ENCODE data around the gene NTRK1. TPM values are rescaled to one million over a fixed set of nuclear protein-coding genes. Genes with fewer than 3 reads are reported as not detected.

Gene NTRK1
- polyA plus RNA-seq, 1 of the 3 experiments (the other 2 are of a cell fraction), result 0.97 TPM

- Histone ChIP-seq H2AFZ (ENCODE audit: low read depth) (no peak overlapping the region), H3K9me2 (no peaks in the 10 kb centered on the region), H3K36me3 (replicated peaks in 1 of 2; ENCODE audit: control insufficient read depth in 1 of 2, insufficient read depth in 2 of 2, low read length in 1 of 2) (no peaks in the 10 kb centered on the region), H3K9ac (no peak overlapping the region), H3K27me3 (ENCODE audit: insufficient read depth) (no peaks in the 10 kb centered on the region), H3K4me3 (ENCODE audit: low read depth in 2 of 2, low read length in 1 of 2) (no peak overlapping the region), H3K9me3 (no peaks in the 10 kb centered on the region), H4K20me1 (ENCODE audit: insufficient read depth) (no peaks in the 10 kb centered on the region), H3F3A (replicated peaks; ENCODE audit: insufficient read depth) (peaks cover 15% of the 10 kb centered on the region), H3K27ac (ENCODE audit: low read depth in 2 of 2, low read length in 1 of 2) (peak overlapping the region in 1 of 2 experiments; percentile 50; a peak in 2 of 4 replicates), H3K4me1 (ENCODE audit: control insufficient read depth in 1 of 2, insufficient read depth in 2 of 2, low read depth in 1 of 2, low read length in 1 of 2) (peaks cover 5 to 25% of the 10 kb centered on the region in 2 experiments; a peak in 2 of 4 replicates), H3K4me2 (no peak overlapping the region), H3K79me2 (ENCODE audit: insufficient read depth) (no peaks in the 10 kb centered on the region)
- DNase-seq, result no peak
- 87% methylated on average over 5 of the region's 5 CpGs for WGBS (ENCODE audit: low lambda C conversion rate)
- ChIA-PET CTCF (interaction anchor here (0.8 to 12.9 kb wide), 11 partner anchors 9 to 240 kb away, joined by 3 to 308 read pairs (median 65); partner anchors contain the start of genes INSRR, NTRK1 and PEAR1), POLR2A (interaction anchor here (0.6 to 2.7 kb wide), 3 partner anchors 12 to 195 kb away, joined by 3 to 15 read pairs (median 3); partner anchors contain the start of gene NTRK1)
- TF ChIP-seq GATA2 (CRISPR knock-in tag; IDR thresholded peaks at IDR 0.05), result no peak
- TF ChIP-seq EZH2phosphoT487 (IDR thresholded peaks at IDR 0.05; ENCODE audit: borderline replicate concordance, low read depth), result no peak
Observed at GRCh38 chr1:156925154-156926010, 64.7 kb downstream of the NTRK1 start.

- Histone ChIP-seq H3K27ac (ENCODE audit: low read depth in 2 of 2, low read length in 1 of 2) (peak overlapping the region in 1 of 2 experiments; percentile 50; a peak in 2 of 4 replicates), H3K4me3 (ENCODE audit: low read depth in 2 of 2, low read length in 1 of 2) (no peak overlapping the region), H3K27me3 (ENCODE audit: insufficient read depth) (no peaks in the 10 kb centered on the region), H3K9me3 (no peaks in the 10 kb centered on the region), H3F3A (replicated peaks; ENCODE audit: insufficient read depth) (peaks cover 15% of the 10 kb centered on the region), H3K4me2 (no peak overlapping the region), H3K9ac (no peak overlapping the region), H4K20me1 (ENCODE audit: insufficient read depth) (no peaks in the 10 kb centered on the region), H2AFZ (ENCODE audit: low read depth) (no peak overlapping the region), H3K79me2 (ENCODE audit: insufficient read depth) (no peaks in the 10 kb centered on the region), H3K9me2 (no peaks in the 10 kb centered on the region), H3K36me3 (replicated peaks in 1 of 2; ENCODE audit: control insufficient read depth in 1 of 2, insufficient read depth in 2 of 2, low read length in 1 of 2) (no peaks in the 10 kb centered on the region), H3K4me1 (ENCODE audit: control insufficient read depth in 1 of 2, insufficient read depth in 2 of 2, low read depth in 1 of 2, low read length in 1 of 2) (peaks cover 5 to 25% of the 10 kb centered on the region in 2 experiments; a peak in 2 of 4 replicates)
- WGBS (ENCODE audit: low lambda C conversion rate), result 36% methylated on average over 3 of the region's 3 CpGs
- DNase-seq, result peak; percentile 78
- POLR2A ChIA-PET, result interaction anchor here (0.8 to 2.7 kb wide), 2 partner anchors 13 to 66 kb away, joined by 3 to 15 read pairs; partner anchors contain the start of gene NTRK1
- CTCF ChIA-PET, result interaction anchor here (0.8 to 12.9 kb wide), 11 partner anchors 9 to 241 kb away, joined by 3 to 308 read pairs (median 65); partner anchors contain the start of genes INSRR, NTRK1 and PEAR1
- TF ChIP-seq, protein P1, sequence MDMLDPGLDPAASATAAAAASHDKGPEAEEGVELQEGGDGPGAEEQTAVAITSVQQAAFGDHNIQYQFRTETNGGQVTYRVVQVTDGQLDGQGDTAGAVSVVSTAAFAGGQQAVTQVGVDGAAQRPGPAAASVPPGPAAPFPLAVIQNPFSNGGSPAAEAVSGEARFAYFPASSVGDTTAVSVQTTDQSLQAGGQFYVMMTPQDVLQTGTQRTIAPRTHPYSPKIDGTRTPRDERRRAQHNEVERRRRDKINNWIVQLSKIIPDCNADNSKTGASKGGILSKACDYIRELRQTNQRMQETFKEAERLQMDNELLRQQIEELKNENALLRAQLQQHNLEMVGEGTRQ (IDR thresholded peaks at IDR 0.05; ENCODE audit: borderline replicate concordance, low read depth, low read length), result no peak
- no peak for TF ChIP-seq RXRA (IDR thresholded peaks at IDR 0.05; ENCODE audit: borderline replicate concordance, low read depth)
- no peak for TF ChIP-seq YY1 (IDR thresholded peaks at IDR 0.05; ENCODE audit: low read depth)
- TF ChIP-seq PBX3 (IDR thresholded peaks at IDR 0.05), result no peak
- TF ChIP-seq, protein P2, sequence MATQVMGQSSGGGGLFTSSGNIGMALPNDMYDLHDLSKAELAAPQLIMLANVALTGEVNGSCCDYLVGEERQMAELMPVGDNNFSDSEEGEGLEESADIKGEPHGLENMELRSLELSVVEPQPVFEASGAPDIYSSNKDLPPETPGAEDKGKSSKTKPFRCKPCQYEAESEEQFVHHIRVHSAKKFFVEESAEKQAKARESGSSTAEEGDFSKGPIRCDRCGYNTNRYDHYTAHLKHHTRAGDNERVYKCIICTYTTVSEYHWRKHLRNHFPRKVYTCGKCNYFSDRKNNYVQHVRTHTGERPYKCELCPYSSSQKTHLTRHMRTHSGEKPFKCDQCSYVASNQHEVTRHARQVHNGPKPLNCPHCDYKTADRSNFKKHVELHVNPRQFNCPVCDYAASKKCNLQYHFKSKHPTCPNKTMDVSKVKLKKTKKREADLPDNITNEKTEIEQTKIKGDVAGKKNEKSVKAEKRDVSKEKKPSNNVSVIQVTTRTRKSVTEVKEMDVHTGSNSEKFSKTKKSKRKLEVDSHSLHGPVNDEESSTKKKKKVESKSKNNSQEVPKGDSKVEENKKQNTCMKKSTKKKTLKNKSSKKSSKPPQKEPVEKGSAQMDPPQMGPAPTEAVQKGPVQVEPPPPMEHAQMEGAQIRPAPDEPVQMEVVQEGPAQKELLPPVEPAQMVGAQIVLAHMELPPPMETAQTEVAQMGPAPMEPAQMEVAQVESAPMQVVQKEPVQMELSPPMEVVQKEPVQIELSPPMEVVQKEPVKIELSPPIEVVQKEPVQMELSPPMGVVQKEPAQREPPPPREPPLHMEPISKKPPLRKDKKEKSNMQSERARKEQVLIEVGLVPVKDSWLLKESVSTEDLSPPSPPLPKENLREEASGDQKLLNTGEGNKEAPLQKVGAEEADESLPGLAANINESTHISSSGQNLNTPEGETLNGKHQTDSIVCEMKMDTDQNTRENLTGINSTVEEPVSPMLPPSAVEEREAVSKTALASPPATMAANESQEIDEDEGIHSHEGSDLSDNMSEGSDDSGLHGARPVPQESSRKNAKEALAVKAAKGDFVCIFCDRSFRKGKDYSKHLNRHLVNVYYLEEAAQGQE (IDR thresholded peaks at IDR 0.05; ENCODE audit: low read depth, low read length), result no peak
- TF ChIP-seq ELF1 (IDR thresholded peaks at IDR 0.05), result no peak
- no peak for TF ChIP-seq TEAD4 (IDR thresholded peaks at IDR 0.05; ENCODE audit: borderline replicate concordance, insufficient read depth)
- no peak for TF ChIP-seq SIN3A (IDR thresholded peaks at IDR 0.05; ENCODE audit: borderline replicate concordance, low read depth, low read length)
- TF ChIP-seq RCOR1 (IDR thresholded peaks at IDR 0.05; ENCODE audit: low read length), result peak; percentile 20; the same call in 1 of the 2 replicates
- TF ChIP-seq, protein P3, sequence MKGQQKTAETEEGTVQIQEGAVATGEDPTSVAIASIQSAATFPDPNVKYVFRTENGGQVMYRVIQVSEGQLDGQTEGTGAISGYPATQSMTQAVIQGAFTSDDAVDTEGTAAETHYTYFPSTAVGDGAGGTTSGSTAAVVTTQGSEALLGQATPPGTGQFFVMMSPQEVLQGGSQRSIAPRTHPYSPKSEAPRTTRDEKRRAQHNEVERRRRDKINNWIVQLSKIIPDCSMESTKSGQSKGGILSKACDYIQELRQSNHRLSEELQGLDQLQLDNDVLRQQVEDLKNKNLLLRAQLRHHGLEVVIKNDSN (IDR thresholded peaks at IDR 0.05; ENCODE audit: borderline replicate concordance, low read depth), result no peak
- no peak for TF ChIP-seq MXI1 (IDR thresholded peaks at IDR 0.05; ENCODE audit: low read depth, low read length)
- TF ChIP-seq EP300 (IDR thresholded peaks at IDR 0.05; ENCODE audit: borderline replicate concordance in 1 of 2, low read depth in 1 of 2, low read length in 1 of 2), result no peak; a peak in 1 of 4 replicates
- peak; percentile 8; the same call in 1 of the 2 replicates for TF ChIP-seq GATA2 (CRISPR knock-in tag; IDR thresholded peaks at IDR 0.05)
- TF ChIP-seq CTCF (IDR thresholded peaks at IDR 0.05), result no peak
- TF ChIP-seq TCF12 (IDR thresholded peaks at IDR 0.05), result peak; percentile 40; the same call in 1 of the 2 replicates
Observed at GRCh38 chr1:156926175-156926574, 65.5 kb downstream of the NTRK1 start.
